Hematopoietic multipotent progenitor cell treated with erythropoietin and hydrocortisone succinate and interleukin-3 and kit ligand, for 6 days (in vitro differentiated cells): ENCODE data around the gene EXOC3L2.

Experiments
- DNase-seq: peaks from one replicate; pipeline ENCODE4 v3.0.0-alpha.2; 2015

The EXOC3L2 gene

DNA sequence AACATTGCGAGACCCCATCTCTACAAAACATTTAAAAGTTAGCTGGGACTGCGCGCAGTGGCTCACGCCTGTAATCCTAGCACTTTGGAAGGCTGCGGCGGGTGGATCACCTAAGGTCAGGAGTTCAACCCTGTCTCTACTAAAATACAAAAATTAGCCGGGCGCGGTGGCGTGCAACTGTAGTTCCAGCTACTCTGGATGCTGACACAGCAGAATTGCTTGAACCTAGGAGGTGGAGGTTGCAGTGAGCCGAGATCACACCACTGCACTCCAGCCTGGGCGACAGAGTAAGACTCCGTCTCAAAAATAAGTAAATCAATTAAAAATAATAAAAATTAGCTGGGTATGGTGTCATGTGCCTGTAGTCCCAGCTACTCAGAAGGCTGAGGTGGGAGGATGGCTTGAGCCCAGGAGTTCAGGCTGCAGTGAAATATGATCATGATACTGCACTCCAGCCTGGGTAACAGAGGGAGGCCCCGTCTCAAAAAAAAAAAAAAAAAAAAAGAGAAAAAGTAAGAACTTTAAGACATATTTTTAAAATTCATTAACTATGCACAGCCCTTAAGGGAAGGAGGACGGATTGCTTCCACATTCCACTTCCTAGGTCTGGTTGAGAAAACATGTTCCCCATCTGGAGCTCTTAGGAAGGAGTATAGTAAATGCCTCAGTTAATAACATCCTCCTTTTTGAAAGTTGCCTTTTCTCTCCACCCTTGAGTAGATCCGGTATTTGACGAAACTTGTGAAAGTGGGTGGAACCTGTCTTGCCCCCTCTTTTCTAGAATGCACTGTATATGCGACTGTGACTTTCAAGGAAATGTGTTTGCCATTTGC, 26.1 kb downstream of the EXOC3L2 start:
- DNase-seq, result no peak

DNA sequence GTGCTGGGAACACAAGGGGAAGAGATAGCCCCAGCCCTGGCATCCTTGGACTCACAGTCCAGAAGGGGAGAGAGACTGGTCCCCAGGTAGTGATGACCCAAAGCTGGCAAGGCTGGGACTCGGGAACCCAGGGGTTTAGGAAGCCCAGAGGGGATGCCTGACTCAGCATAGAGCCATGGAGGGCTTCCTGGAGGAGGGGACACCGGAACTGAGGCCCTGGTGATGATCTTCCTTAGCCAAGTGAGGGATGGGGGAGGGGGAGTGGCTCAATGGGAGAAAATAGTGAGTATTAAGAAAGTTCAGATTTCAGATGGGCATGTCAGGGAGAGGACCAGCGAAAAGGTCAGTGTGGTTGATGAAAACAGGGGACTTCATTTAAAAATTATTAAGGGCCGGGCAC, 26.8 kb downstream of the EXOC3L2 start:
- no peak for DNase-seq

DNA sequence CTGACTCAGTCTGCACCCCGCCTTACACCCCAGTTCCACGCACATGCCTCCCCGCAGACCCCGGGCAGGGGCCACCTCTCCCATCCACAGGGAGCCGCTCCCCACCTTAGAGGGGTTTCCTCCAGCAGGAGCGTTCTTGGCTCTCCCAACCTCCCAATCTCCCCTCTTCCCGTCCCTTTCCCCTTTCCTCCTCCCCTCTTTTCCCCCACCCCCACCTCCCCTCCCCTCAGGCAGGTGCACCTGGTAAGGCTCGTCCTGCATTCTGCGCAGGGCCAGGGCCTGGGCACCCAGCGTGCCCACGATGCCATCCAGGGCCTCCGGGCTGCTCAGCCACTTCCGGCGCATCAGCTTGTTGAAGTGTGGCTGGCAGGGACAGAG, 27.3 kb downstream of the EXOC3L2 start:
- no peak for DNase-seq

DNA sequence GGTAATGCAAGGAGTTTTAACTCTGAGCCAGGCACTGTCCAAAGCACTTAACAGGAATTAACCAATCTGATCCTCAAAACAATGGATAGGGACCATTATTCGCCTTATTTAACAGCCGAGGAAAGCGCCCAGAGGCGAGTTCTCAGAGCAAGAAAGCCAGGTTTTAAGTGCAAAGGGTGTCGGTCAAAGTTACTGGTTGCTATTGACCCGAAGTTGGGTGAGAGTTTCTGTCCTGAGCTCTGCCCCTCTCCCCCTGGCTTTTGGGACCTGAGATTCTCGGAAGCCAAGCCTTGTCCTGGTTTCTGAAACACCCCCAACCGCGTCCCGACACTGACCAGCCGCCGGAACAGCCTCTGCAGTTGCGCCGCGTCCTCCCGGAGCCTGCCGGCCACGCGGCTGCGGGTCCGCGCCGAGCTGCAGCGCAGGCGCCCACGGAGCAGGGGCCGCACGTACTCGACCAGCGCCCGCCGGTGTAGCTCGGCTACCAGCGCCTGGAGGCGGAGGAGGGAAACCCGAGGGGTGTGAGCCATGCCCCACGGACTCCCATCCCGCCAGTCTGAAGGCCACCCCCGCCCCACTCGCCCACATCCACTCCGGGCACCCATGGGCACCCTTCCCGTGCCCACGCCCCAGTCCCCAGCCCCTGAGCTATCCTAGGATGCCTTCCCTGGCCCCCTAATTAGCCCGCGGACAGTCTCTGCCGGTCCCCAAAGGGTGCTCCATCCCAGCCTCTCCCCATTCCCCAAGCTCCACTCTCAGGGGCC, 27.8 kb downstream of the EXOC3L2 start:
- no peak for DNase-seq

DNA sequence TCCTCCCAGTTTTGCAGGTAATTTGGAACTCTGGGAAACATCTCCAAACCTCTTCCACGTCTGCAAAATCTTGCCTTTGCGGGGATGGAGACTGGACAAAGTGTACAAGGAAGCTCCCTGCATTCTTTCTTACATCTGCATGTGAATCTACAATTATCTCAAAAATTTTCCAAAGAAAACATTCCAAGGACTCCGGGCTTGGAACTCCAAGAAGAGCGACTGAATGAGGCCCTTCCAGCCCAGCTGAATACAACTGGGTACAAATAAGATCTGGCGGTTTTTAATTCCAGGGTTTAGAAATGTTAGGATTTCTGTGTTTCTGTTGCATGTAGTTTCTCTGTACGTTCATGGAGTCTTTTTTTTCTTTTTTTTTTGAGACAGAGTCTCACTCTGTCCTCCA, 28.5 kb downstream of the EXOC3L2 start:
- no peak for DNase-seq

DNA sequence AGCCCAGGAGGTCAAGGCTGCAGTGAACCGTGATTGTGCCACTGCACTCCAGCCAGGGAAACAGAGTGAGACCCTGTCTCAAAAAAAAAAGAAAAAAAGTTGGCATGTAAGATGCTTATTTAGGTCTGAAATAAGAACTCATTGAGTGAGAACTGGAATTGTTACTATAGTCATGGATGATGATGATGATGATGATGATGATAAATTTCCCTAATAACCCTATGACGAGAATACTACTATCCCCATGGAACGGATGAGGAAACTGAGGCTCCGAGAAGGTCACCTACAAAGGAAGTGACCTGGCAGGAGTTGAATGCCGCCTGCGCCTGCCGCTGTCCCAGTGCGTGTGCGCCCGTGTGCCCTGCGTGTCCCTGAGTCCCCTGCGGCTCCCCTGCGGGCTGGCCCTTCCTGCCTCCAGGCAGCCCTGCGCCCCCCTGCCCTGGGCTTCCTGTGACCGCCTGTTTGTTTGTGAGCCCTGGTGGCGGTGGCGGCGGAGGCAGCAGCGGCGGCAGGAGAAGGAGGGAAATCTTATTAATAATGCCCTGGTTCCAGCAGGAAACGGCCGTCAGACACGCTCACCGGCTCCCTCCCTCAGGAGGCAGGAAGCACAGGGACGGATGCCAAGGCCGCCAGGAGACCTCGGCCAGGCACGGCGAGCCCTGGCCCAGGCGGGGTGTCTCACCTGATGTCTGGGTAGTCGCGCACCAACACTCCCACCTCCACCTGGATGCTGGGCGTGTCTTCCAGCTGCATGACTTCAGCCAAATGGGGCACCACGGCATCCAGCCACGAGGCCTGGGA, 29.6 kb downstream of the EXOC3L2 start:
- DNase-seq, result no peak

DNA sequence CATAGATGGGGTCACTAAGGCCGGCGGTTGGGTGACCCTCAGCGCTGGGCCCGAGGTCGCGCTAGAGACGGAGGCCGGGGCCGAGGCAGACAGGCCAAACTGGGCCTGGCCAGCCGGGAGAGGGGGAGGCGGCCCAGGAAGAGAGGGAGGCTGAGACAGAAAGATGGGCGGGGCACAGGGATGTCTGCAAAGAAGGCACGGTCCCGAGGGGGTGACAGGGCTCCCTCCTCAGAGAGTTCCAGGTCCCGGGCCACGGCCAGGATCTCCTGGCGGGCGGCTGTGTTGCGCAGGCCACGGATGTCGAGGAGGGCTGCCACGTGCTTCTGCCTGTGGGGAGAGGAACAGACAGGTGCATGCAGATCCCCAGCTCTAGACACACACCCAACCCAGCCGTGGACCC, 32.2 kb downstream of the EXOC3L2 start:
- DNase-seq, result no peak

DNA sequence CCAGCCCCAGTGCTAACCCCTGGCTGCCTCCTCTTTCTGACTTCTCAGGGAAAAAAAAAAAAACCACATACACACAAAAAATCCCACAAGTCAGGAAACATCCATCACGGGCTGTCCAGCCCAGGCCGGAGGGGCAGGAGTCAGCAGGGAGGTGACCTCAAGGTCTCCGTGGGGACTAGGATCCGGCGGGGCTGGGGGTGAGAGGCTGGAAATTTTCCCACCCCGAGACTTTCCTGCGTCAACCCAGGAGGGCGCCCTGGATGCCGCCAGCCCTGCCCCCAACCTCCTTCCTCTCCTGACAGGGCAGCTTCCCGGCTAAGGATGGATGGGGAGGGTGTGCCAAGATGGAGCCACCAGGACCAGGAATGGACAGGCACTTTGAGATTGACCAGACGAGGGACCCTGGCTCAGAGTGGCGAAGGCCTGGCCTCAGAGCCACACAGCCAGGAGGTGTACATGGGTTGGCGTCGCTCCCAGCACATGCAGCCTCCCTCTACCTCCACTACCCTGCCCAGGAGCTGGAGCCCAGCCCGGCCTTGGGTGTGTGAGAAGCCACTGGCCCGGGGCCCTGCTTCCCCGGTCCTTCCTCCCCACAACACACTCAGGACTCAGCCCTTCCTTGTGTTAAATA, 33.3 kb downstream of the EXOC3L2 start:
- peak; percentile 34 for DNase-seq

DNA sequence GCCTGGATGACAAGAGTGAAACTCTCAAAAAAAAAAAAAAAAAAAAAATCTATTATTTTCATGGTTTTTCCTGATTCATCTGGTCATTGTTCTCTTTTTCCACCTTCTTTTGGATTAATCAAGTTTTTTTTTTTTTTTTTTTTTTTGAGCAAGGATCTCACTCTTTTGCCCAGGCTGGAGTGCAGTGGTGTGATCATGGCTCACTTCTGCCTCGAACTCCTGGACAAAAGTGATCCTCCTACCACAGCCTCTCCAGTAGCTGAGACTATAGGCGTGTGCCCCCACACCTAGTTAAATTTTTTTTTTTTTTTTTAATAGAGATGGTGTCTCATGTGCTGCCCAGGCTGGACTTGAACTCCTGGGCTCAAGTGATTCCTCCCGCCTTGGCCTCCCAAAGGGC, 38.9 kb downstream of the EXOC3L2 start:
- no peak for DNase-seq

DNA sequence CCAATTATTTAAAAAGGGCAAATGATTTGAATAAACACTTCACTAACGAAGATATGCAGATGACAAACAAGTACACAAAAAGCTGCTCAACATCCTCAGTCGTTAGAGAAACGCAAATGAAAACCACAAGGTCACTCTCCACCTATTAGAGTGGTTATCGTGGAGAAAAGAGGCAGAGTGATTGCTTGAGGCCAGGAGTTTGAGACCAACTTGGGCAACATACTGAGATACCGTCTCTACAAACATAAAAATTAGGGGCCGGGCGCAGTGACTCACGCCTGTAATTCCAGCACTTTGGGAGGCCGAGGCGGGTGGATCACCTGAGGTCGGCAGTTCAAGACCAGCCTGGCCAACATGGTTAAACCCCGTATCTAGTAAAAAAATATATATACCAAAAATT, 39.4 kb downstream of the EXOC3L2 start:
- no peak for DNase-seq

DNA sequence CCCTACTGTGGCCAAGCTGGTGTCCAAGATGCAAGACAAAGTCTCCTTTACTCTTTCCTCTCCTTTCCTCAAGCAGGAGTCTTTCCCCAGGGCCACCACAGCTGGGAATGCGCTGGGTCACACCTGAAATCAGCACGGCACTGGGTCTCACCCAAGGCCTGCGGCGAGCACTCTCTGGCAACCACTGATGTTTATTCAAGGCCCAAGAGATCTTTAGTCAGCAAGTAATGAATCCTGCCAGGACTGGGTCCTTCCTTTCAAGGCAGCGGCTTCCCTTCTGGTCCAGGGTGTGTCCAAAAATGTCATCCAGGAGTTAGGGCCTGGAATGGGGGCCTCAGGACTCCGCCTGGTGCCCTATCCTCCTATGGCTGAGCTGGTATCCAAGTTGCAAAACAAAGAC, 42.6 kb downstream of the EXOC3L2 start:
- no peak for DNase-seq

DNA sequence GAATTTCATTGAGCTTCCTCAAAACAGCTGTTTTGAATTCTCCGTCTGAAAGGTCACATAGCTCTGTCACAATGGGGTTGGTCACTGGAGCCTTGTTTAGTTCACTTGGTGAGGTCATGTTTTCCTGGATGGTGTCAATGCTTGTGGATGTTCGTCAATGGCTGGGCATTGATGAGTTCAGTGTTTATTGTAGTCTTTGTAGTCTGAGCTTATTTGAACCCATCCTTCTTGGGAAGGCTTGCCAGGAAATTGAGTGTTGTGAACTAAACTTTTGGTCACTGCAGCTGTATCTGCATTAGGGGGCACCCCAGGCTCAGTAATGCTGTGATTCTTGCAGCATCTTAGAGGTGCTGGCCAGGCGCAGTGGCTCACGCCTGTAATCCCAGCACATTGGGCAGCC, 44.6 kb downstream of the EXOC3L2 start:
- DNase-seq, result peak; percentile 40

DNA sequence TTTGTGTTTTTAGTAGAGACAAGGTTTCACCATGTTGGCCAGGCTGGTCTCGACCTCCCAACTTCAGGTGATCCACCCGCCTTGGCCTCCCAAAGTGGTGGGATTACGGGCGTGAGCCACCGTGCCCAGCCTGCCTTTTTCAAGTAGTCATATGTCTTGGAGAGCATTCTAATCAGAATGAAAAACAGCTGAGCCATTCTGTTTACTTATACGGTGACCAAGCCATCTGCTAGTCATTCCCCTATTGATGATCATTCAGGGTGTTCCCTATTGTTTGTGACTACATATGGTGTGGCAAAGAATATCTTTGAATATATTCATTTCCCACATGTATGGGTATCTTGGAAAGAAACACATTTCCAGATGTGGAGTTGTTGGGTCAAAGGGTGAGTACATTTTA, 49.4 kb downstream of the EXOC3L2 start:
- no peak for DNase-seq

DNA sequence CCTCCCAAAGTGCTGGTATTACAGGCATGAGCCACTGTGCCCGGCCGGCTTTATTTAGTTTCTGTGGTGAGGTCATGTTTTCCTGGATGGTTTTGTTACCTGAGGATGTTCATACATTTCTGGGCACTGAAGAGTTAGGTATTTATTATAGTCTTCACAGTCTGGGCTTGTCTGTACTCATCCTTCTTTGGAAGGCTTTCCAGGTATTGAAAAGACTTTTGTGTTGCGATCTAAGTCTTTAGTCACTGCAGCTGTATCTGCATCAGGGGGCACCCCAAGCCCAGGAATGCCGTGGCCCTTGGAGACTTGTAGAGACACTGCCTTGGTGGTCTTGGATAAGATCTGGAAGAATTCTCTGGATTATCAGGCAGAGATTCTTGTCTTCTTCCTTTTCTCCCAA, 53.8 kb downstream of the EXOC3L2 start:
- no peak for DNase-seq

DNA sequence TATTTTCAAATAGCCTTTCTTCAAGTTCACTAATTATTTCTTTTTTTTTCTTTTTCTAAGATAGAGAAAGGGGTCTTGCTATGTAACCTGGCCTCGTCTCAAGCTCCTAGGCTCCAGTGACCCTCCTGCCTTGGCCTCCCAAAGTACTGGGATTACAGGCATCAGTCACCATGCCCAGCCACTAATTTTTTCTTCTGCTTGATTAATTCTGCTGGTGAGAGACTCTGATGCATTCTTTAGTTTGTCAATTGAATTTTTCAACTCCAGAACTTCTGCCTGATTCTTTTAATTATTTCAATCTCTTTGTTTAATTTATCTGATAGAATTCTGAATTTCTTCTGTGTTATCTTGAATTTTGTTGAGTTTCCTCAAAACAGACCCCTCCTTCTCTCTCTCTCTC, 55.2 kb downstream of the EXOC3L2 start:
- no peak for DNase-seq

DNA sequence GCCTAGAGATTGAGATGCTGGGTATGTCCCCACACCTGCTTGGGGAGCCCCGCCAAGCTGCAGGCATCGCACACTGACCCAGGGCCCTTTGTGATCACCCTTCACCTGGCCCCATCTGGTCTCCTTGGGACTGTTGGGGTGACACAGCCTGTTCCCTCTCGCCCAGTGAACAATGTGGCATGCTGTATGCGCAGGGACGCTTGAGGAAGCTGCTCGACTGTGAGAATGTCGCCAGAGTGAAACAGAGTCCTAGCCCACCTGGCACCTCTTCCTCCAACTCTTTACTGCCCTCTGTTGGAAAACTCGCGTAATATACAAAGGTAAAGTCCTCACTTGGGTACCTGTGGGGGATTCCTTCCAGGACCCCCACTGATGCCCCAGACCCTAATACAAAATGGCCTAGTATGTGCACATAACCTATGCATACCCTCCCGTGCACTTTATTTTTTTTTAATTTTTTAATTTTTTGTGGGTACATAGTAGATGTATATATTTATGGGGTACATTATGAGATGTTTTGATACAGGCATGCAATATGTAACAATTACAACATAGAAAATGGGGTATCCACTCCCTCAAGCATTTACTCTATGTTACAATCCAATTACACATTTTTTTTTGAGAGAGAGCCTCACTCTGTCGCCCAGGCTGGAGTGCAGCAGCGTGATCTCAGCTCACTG, 57.6 kb downstream of the EXOC3L2 start:
- DNase-seq, result peak; percentile 78

DNA sequence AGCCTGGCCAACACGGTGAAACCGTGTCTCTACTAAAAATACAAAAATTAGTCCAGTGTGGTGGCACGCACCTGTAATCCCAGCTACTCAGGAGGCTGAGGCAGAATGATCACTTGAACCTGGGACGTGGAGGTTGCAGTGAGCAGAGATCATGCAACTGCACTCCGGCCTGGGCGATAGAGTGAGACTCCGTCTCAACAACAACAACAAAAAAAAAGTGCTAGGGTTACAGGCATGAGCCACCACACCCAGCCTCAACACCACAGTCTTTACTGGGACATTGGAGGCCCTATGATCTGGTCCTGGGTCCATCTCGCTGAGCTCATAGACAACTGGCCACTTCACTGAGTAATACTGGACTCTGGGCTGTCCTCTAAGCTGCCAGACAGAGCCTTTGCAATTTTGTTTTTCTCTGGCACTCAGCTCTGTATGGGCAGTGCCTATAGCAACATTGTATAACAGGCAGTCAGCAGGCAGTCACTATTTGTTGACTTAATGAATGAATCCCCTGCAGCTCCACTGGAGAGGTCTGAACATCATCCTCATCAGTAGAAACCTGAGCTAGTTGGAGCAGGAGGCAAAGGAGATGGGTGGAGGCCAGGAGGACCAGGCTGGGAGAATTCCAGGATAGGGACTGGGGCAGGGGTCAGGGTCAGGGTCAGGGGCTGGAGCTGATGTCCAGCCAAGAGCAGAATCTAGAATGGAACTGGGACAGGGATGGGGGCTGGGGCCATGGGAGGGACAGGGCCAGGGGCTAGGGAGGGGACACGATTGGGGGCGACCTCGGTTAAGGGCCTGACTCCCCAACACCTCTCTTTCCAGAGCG, 58.5 kb downstream of the EXOC3L2 start:
- DNase-seq, result no peak

DNA sequence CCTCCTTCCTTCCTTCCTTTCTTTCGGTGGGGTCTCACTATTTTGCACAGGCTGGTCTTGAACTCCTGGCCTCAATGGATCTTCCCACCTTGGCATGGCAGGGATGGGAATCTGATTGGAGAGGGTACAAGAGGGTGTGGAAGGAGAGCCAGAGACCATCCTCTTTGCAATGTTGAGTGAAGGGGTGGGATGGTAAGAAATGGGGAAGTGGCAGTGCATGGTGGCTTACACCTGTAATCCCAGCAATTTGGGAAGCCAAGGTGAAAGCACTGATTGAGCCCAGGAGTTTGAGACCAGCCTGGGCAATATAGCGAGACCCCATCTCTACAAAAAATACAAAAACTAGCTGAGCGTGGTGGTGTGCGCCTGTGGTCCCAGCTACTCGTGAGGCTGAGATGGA, 61.1 kb downstream of the EXOC3L2 start:
- no peak for DNase-seq

DNA sequence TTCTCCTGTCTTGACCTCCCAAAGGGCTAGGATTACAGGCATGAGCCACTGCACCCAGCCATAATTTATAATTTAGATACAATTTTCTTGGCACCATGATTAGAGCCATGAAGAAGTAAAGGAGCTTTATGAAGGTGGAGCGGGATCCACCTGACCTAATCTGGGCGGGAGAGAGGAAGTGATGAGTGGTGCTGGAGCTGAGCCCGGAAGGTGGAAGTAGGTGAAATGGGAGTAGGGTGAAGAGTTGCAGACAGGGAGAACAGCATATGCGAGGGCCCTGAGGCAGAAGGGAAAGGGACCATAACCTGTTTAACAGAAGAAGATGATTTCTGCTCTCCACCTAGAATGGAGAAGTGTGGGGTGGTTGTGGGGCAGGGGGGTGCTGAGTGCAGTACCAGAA, 62.4 kb downstream of the EXOC3L2 start:
- DNase-seq, result no peak

DNA sequence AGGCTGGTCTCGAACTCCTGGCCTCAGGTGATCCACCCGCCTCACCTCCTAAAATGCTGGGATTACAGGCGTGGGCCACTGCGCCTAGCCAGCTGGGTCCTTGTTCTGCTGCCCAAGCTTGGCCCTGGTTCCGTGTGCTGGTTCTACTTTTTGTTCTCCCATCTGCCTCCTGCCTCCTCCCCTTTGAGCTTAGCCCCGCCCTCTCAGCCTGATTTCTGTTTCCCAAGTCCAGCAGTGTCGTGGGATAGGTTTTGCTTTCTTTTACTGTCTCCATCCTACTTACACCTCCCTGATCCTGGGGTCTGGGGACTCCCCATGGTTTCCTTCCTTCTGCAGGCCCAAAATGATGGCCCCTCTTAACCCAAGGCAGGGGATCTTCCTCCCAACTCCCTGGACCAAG, 64.3 kb downstream of the EXOC3L2 start:
- DNase-seq, result no peak

DNA sequence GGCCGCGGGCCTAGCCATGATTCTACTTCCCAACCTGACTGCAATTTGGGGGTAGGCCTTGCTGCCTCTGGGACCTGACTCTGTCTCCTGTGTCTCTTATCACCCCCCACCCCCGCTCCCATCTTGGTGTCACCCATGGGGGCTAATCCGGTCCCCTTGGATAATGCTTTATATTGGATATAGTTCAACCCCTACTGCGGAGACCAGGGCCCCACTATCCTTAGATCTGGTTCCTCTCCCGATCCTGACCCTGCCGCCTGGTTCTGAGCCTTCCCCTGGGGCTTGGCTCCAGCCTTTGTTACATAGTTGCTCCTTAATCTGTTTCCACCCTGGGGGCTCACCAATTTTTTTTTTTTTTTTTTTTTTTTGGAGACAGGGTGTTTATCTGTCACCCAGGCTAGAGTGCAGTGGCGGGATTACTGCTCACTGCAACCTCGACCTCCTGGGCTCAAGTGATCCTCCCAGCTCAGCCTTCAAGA, 65.3 kb downstream of the EXOC3L2 start:
- DNase-seq, result no peak
